ENCODE measurements around the gene EML2.
A peak's percentile ranks its signal among the peaks of the same experiment; 100 is the strongest.

EML2 gene

GRCh38 chr19:45585158-45585577 lies 54.0 kb downstream of the EML2 start:
- DNase-seq = no peak

GRCh38 chr19:45584332-45585157 lies 54.7 kb downstream of the EML2 start, which contains the start of gene OPA3:
TSS of gene OPA3 (minus strand) at chr19:45584802. CDS start at chr19:45584764, 38 bp downstream.
- DNase-seq = peak; percentile 99

GRCh38 chr19:45581576-45581975 lies 57.6 kb downstream of the EML2 start:
- no peak for DNase-seq

GRCh38 chr19:45578861-45579260 lies 60.3 kb downstream of the EML2 start:
- peak; percentile 5 for DNase-seq

GRCh38 chr19:45577111-45577905 lies 61.9 kb downstream of the EML2 start:
- no peak for DNase-seq

GRCh38 chr19:45576682-45577081 lies 62.5 kb downstream of the EML2 start:
- no peak for DNase-seq

- no peak for DNase-seq
These were observed 64.0 kb downstream of the EML2 start for GRCh38 chr19:45575216-45575615.

- no peak for DNase-seq
These were observed 64.7 kb downstream of the EML2 start for GRCh38 chr19:45574526-45574925.

- no peak for DNase-seq
These were observed 67.6 kb downstream of the EML2 start for GRCh38 chr19:45571457-45572220.

- DNase-seq = no peak
These were observed 69.4 kb downstream of the EML2 start for GRCh38 chr19:45569619-45570421.

GRCh38 chr19:45568732-45569131 lies 70.5 kb downstream of the EML2 start:
- DNase-seq = no peak

GRCh38 chr19:45567609-45568008 lies 71.6 kb downstream of the EML2 start:
- DNase-seq = no peak

- DNase-seq = no peak
These were observed 74.9 kb downstream of the EML2 start for GRCh38 chr19:45564131-45564780.

- DNase-seq = no peak
These were observed 78.5 kb downstream of the EML2 start for GRCh38 chr19:45560686-45561085.

GRCh38 chr19:45560038-45560437 lies 79.2 kb downstream of the EML2 start:
- no peak for DNase-seq
